Omental fat pad (tissue), 4 donors: Measurements from ENCODE around the gene UBR4. TPM values are rescaled to one million over a fixed set of nuclear protein-coding genes. Genes with fewer than 3 reads are reported as not detected.

Source experiments
- ATAC-seq: fragments of 150-250 bp; one replicate; pipeline ENCODE4 v1.9.1; 2016; ENCODE audit warnings: mild to moderate bottlenecking, moderate library complexity; ENCODE audit not compliant: low FRiP score
- DNase-seq: peaks from one replicate; pipeline ENCODE4 v3.0.0-alpha.2; 2019; ENCODE audit warnings: low spot score
- CTCF ChIP-seq, 3 donors: fragments of 450-650 bp; IDR thresholded peaks; one replicate each; pipeline ENCODE4 v1.5.1; 2016 to 2017; ENCODE audit warnings: antibody characterized with exemption in 3 of 3, mild to moderate bottlenecking in 3 of 3, moderate library complexity in 2 of 3
- total RNA-seq, 4 donors: library from RNA; depleted of rRNA; stranded (reverse); fragments of >200 nt; gene quantifications; one replicate each; pipeline ENCODE4 v1.1.0, GENCODE V29; 2016

Gene UBR4
- total RNA-seq, 4 donors from 2014 or later: 125 to 164 (median 133) TPM

- ATAC-seq: no peak
- no peak for TF ChIP-seq CTCF (IDR thresholded peaks at IDR 0.05)
Observed at GRCh38 chr1:19140465-19140864, 69.6 kb downstream of the UBR4 start.

GRCh38 chr1:19139711-19140110 is 70.4 kb downstream of the UBR4 start:
- DNase-seq: no peak
- TF ChIP-seq CTCF (IDR thresholded peaks at IDR 0.05): no peak
- ATAC-seq: no peak

More at GRCh38 chr1:19140465-19140864, 69.6 kb downstream of the UBR4 start:
- no peak for DNase-seq

- no peak for TF ChIP-seq CTCF (IDR thresholded peaks at IDR 0.05)
- ATAC-seq: no peak
- no peak for DNase-seq
Observed at GRCh38 chr1:19138958-19139581, 71.0 kb downstream of the UBR4 start.

- ATAC-seq (no peak), DNase-seq (no peak)
- TF ChIP-seq CTCF (IDR thresholded peaks at IDR 0.05): no peak
Observed at GRCh38 chr1:19138331-19138730, 71.7 kb downstream of the UBR4 start.

- DNase-seq: no peak
Observed at GRCh38 chr1:19137158-19137557, 72.9 kb downstream of the UBR4 start.

GRCh38 chr1:19133360-19133759 is 76.7 kb downstream of the UBR4 start:
- no peak for ATAC-seq
- TF ChIP-seq CTCF (IDR thresholded peaks at IDR 0.05): no peak
- DNase-seq: no peak

More at GRCh38 chr1:19137158-19137557, 72.9 kb downstream of the UBR4 start:
- no peak for ATAC-seq
- no peak for TF ChIP-seq CTCF (IDR thresholded peaks at IDR 0.05)

GRCh38 chr1:19130468-19130867 is 79.6 kb downstream of the UBR4 start:
- DNase-seq (no peak), ATAC-seq (no peak)
- no peak for TF ChIP-seq CTCF (IDR thresholded peaks at IDR 0.05)
